Transverse colon (tissue), 4 donors: Measurements from ENCODE around the gene GALK2.

Experiments used
- CTCF ChIP-seq, 5 experiments: fragments of 200-600 bp in 3 of 5; fragments of 450-650 bp in 2 of 5; sonication (generic) in 3 of 5; IDR thresholded peaks; 1 replicate in 2 of 5; 2 replicates in 3 of 5; pipeline ENCODE4 v1.5.1; 2016 to 2017; ENCODE audit warnings: antibody characterized with exemption in 5 of 5, inconsistent platforms in 3 of 5, mild to moderate bottlenecking in 2 of 5, moderate library complexity in 1 of 5
- EP300 ChIP-seq: sonication (generic); formaldehyde crosslinking; IDR thresholded peaks from one replicate; pipeline ENCODE4 v1.6.1; 2017; ENCODE audit warnings: antibody characterized with exemption, low read depth
- POLR2A ChIP-seq: fragments of 450-650 bp; IDR thresholded peaks from one replicate; pipeline ENCODE4 v1.6.1; 2016; ENCODE audit warnings: antibody characterized with exemption, mild to moderate bottlenecking, moderate library complexity
- POLR2AphosphoS5 ChIP-seq, 3 donors: sonication (generic); formaldehyde crosslinking; IDR thresholded peaks; one replicate each; pipeline ENCODE4 v1.6.1; 2016; ENCODE audit warnings: antibody characterized with exemption in 3 of 3

DNA sequence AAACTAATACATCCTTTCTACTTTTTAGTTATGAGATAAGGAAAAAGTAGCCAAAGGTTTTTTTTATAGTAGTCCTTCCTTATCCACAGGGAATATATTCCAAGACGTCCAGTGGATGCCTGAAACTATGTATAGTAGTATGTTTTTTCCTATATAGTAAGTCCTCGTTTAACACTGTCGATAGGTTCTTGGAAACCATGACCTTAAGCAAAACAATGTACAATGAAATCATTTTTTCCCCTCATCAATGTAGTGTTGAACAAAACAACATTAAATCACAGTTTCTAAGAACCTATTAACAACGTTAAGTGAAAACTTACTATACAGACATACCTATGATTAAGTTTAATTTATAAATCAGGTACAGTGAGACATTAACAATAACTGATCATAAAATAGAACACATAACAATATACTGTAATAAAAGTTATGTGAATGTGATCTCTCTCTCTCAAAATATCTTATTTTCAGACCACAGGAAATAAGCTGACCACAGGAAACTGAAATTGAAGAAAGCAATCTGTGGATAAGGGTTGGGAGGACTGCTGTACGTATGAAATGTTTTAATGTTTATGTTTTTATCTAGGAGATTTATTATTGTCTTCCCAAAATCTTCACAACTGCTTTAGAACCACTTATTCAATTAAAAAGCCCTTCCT lies 35.2 kb upstream of the GALK2 start:
- TF ChIP-seq CTCF (IDR thresholded peaks at IDR 0.05) (no peak), POLR2AphosphoS5 (IDR thresholded peaks at IDR 0.05) (no peak), POLR2A (no peak), EP300 (no peak)
